Astrocyte (in vitro differentiated cells and primary cell): ENCODE measurements around the gene SLCO3A1.

Experiments
- CTCF ChIP-seq: IDR thresholded peaks from 2 replicates; pipeline ENCODE4 v1.5.1; 2011; ENCODE audit warnings: low read depth, mild to moderate bottlenecking, inconsistent platforms, low read length, moderate library complexity; ENCODE audit not compliant: insufficient read depth
- EZH2 ChIP-seq: IDR thresholded peaks from 2 replicates; pipeline ENCODE4 v1.6.1; 2012; ENCODE audit warnings: mild to moderate bottlenecking, low read length, inconsistent platforms; ENCODE audit not compliant: insufficient read depth

GRCh38 chr15:92187975-92188374 is 334.5 kb downstream of the SLCO3A1 start:
- TF ChIP-seq CTCF: no peak
- TF ChIP-seq EZH2: no peak
